Measurements from ENCODE around the gene NOXRED1. TPM values are rescaled to one million over a fixed set of nuclear protein-coding genes. Genes with fewer than 3 reads are reported as not detected.

Gene NOXRED1
- total and polyA plus RNA-seq, 2 experiments from 2014 or later = 0.24 TPM; not detected in 1

DNA sequence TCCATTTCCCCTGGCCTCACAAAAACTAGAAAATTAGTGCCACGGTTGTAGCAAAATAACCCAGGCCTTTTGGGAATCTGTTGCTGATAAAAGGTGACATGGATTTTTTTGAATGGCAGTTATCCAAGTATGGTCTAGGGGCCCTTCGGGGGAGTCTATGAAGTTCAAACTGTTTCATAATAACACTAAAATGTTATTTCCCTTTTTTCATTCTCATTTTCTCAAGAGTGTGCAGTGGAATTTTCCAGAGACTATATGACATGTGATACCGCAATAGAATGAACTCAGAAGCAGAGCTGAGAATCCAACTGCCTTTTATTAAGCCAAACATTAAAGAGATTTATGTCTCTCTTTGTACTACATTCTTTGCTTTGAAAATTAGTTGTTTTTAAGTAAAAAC is 75.6 kb downstream of the NOXRED1 start (continued):
- TF ChIP-seq, protein P1, sequence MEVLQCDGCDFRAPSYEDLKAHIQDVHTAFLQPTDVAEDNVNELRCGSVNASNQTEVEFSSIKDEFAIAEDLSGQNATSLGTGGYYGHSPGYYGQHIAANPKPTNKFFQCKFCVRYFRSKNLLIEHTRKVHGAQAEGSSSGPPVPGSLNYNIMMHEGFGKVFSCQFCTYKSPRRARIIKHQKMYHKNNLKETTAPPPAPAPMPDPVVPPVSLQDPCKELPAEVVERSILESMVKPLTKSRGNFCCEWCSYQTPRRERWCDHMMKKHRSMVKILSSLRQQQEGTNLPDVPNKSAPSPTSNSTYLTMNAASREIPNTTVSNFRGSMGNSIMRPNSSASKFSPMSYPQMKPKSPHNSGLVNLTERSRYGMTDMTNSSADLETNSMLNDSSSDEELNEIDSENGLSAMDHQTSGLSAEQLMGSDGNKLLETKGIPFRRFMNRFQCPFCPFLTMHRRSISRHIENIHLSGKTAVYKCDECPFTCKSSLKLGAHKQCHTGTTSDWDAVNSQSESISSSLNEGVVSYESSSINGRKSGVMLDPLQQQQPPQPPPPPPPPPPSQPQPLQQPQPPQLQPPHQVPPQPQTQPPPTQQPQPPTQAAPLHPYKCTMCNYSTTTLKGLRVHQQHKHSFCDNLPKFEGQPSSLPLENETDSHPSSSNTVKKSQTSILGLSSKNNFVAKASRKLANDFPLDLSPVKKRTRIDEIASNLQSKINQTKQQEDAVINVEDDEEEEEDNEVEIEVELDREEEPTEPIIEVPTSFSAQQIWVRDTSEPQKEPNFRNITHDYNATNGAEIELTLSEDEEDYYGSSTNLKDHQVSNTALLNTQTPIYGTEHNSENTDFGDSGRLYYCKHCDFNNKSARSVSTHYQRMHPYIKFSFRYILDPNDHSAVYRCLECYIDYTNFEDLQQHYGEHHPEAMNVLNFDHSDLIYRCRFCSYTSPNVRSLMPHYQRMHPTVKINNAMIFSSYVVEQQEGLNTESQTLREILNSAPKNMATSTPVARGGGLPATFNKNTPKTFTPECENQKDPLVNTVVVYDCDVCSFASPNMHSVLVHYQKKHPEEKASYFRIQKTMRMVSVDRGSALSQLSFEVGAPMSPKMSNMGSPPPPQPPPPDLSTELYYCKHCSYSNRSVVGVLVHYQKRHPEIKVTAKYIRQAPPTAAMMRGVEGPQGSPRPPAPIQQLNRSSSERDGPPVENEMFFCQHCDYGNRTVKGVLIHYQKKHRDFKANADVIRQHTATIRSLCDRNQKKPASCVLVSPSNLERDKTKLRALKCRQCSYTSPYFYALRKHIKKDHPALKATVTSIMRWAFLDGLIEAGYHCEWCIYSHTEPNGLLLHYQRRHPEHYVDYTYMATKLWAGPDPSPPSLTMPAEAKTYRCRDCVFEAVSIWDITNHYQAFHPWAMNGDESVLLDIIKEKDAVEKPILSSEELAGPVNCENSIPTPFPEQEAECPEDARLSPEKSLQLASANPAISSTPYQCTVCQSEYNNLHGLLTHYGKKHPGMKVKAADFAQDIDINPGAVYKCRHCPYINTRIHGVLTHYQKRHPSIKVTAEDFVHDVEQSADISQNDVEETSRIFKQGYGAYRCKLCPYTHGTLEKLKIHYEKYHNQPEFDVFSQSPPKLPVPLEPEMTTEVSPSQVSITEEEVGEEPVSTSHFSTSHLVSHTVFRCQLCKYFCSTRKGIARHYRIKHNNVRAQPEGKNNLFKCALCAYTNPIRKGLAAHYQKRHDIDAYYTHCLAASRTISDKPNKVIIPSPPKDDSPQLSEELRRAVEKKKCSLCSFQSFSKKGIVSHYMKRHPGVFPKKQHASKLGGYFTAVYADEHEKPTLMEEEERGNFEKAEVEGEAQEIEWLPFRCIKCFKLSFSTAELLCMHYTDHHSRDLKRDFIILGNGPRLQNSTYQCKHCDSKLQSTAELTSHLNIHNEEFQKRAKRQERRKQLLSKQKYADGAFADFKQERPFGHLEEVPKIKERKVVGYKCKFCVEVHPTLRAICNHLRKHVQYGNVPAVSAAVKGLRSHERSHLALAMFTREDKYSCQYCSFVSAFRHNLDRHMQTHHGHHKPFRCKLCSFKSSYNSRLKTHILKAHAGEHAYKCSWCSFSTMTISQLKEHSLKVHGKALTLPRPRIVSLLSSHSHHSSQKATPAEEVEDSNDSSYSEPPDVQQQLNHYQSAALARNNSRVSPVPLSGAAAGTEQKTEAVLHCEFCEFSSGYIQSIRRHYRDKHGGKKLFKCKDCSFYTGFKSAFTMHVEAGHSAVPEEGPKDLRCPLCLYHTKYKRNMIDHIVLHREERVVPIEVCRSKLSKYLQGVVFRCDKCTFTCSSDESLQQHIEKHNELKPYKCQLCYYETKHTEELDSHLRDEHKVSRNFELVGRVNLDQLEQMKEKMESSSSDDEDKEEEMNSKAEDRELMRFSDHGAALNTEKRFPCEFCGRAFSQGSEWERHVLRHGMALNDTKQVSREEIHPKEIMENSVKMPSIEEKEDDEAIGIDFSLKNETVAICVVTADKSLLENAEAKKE (CRISPR knock-in tag; IDR thresholded peaks at IDR 0.05) = no peak
- TF ChIP-seq POLR2AphosphoS5 (IDR thresholded peaks at IDR 0.05; ENCODE audit: low read depth) = no peak

DNA sequence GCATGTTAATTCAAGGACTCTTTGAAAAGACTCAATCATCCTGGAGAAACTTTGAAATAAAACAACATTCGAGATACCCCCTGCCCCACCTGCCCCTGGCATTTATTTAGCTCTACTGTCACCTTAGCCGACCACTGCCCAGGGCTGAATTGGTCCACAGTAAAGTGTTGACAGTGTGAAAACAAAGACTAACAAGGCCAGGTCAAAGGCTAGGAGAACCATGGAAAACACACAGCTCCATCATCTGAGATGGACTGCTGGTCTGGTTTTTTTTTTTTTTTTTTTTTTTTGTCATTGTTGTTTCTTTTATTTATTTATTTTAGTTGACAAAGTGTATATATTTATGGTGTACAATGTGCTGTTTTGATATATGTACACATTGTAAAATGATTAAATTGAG is 76.8 kb downstream of the NOXRED1 start:
- H3K9me2 ChIP-seq (ENCODE audit: insufficient read depth) = peaks cover 4% of the 10 kb centered on the region; the same call in 1 of the 2 replicates
- no peak overlapping the region for H3K27ac ChIP-seq (ENCODE audit: low read depth)
- no peaks in the 10 kb centered on the region for H3K79me2 ChIP-seq (replicated peaks; ENCODE audit: insufficient read depth)
- no peak overlapping the region for H3K4me2 ChIP-seq
- H3K4me1 ChIP-seq (ENCODE audit: insufficient read depth) = peaks cover 9% of the 10 kb centered on the region
- Mint-ChIP-seq H3K27me3 (ENCODE audit: insufficient read depth, low read depth, poor library complexity) (no peaks in the 10 kb centered on the region), H3K4me3 (no peak overlapping the region), H3K27ac (no peak overlapping the region), H3K9me3 (no peaks in the 10 kb centered on the region; the same call in 2 of the 3 replicates), H3K36me3 (ENCODE audit: low read depth) (peaks cover 9% of the 10 kb centered on the region; the same call in 2 of the 3 replicates), H3K4me1 (peaks cover 22% of the 10 kb centered on the region)
- 0 out of 2 replicates have a peak, but pooled peaks cover 3% of the 10 kb centered on the region for H3F3A ChIP-seq (replicated peaks; ENCODE audit: low read depth)
- ATAC-seq (no peak), DNase-seq (ENCODE audit: low spot score) (no peak)
- H3K27me3 ChIP-seq (ENCODE audit: insufficient read depth) = no peaks in the 10 kb centered on the region
- H3K4me3 ChIP-seq = no peak overlapping the region
- H4K20me1 ChIP-seq (replicated peaks; ENCODE audit: insufficient read depth) = no peaks in the 10 kb centered on the region
- no peaks in the 10 kb centered on the region for H3K36me3 ChIP-seq (ENCODE audit: insufficient read depth)
- no peak overlapping the region for H2AFZ ChIP-seq
- TF ChIP-seq NANOG (IDR thresholded peaks at IDR 0.05; ENCODE audit: borderline replicate concordance) (no peak), ZNF331 (CRISPR knock-in tag; IDR thresholded peaks at IDR 0.05; ENCODE audit: low read depth) (no peak), CREB1 (CRISPR knock-in tag; IDR thresholded peaks at IDR 0.05; ENCODE audit: low read depth) (no peak), EZH2phosphoT487 (IDR thresholded peaks at IDR 0.05; ENCODE audit: unreplicated experiment) (no peak), POLR2AphosphoS5 (IDR thresholded peaks at IDR 0.05; ENCODE audit: low read depth) (no peak)
- TF ChIP-seq, protein P1 (CRISPR knock-in tag; IDR thresholded peaks at IDR 0.05) = no peak
- TF ChIP-seq, protein P2, sequence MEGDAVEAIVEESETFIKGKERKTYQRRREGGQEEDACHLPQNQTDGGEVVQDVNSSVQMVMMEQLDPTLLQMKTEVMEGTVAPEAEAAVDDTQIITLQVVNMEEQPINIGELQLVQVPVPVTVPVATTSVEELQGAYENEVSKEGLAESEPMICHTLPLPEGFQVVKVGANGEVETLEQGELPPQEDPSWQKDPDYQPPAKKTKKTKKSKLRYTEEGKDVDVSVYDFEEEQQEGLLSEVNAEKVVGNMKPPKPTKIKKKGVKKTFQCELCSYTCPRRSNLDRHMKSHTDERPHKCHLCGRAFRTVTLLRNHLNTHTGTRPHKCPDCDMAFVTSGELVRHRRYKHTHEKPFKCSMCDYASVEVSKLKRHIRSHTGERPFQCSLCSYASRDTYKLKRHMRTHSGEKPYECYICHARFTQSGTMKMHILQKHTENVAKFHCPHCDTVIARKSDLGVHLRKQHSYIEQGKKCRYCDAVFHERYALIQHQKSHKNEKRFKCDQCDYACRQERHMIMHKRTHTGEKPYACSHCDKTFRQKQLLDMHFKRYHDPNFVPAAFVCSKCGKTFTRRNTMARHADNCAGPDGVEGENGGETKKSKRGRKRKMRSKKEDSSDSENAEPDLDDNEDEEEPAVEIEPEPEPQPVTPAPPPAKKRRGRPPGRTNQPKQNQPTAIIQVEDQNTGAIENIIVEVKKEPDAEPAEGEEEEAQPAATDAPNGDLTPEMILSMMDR (conservative IDR thresholded peaks at IDR 0.05; ENCODE audit: low read depth in 2 of 2) = no peak
